Glutamatergic neuron (in vitro differentiated cells): ENCODE measurements around the gene KLHL35. TPM values are rescaled to one million over a fixed set of nuclear protein-coding genes. Genes with fewer than 3 reads are reported as not detected.
A peak's percentile ranks its signal among the peaks of the same experiment; 100 is the strongest.

Experiments
- DNase-seq: peaks from one replicate; pipeline ENCODE4 v3.0.0; 2022
- H3K27ac Mint-ChIP-seq: one replicate; pipeline ENCODE4 v1.8.0; 2020; ENCODE audit warnings: mild to moderate bottlenecking, mixed read lengths, inconsistent platforms; ENCODE audit not compliant: unreplicated experiment
- H3K27me3 Mint-ChIP-seq: one replicate; pipeline ENCODE4 v1.8.0; 2020; ENCODE audit warnings: mild to moderate bottlenecking, moderate library complexity, mixed read lengths, inconsistent platforms; ENCODE audit not compliant: unreplicated experiment
- H3K36me3 Mint-ChIP-seq: one replicate; pipeline ENCODE4 v1.8.0; 2020; ENCODE audit warnings: mild to moderate bottlenecking, mixed read lengths, inconsistent platforms; ENCODE audit not compliant: unreplicated experiment
- H3K4me1 Mint-ChIP-seq: one replicate; pipeline ENCODE4 v1.8.0; 2020; ENCODE audit warnings: mild to moderate bottlenecking, low read depth, mixed read lengths, inconsistent platforms; ENCODE audit not compliant: unreplicated experiment
- H3K4me3 Mint-ChIP-seq: one replicate; pipeline ENCODE4 v1.8.0; 2020; ENCODE audit warnings: mild to moderate bottlenecking, mixed read lengths, inconsistent platforms; ENCODE audit not compliant: unreplicated experiment
- H3K9me3 Mint-ChIP-seq: one replicate; pipeline ENCODE4 v1.8.0; 2020; ENCODE audit warnings: mild to moderate bottlenecking, moderate library complexity, mixed read lengths, inconsistent platforms; ENCODE audit not compliant: unreplicated experiment
- CTCF ChIP-seq: fragments of 200-600 bp; sonication (generic); IDR thresholded peaks from one replicate; pipeline ENCODE4 v1.5.0; 2021; ENCODE audit not compliant: partially characterized antibody, unreplicated experiment
- total RNA-seq: library from RNA; stranded (reverse); fragmentation: NEBNext Ultra II Directional; extraction: Animal tissue kit (Norgen Biotek cat#: 25700); gene quantifications from one replicate; pipeline ENCODE4 v1.2.1, GENCODE V29; 2021; ENCODE audit not compliant: unreplicated experiment

Gene KLHL35
- total RNA-seq, 1 donor from 2014 or later, result 41.4 TPM

GRCh38 chr11:75429641-75429901 is 3.4 kb downstream of the KLHL35 start:
- Mint-ChIP-seq H3K4me3 (peak overlapping the region; percentile 79), H3K27ac (peak overlapping the region; percentile 70), H3K4me1 (peaks cover 13% of the 10 kb centered on the region), H3K36me3 (peaks cover 16% of the 10 kb centered on the region), H3K27me3 (peaks cover 35% of the 10 kb centered on the region), H3K9me3 (peaks cover 26% of the 10 kb centered on the region)
- DNase-seq, result no peak
- TF ChIP-seq CTCF, result no peak

- TF ChIP-seq CTCF, result no peak
- Mint-ChIP-seq H3K36me3 (peaks cover 16% of the 10 kb centered on the region), H3K27ac (peak overlapping the region; percentile 70), H3K27me3 (peaks cover 35% of the 10 kb centered on the region), H3K4me1 (peaks cover 17% of the 10 kb centered on the region), H3K4me3 (peak overlapping the region; percentile 79), H3K9me3 (peaks cover 26% of the 10 kb centered on the region)
- DNase-seq, result no peak
Measured at GRCh38 chr11:75428989-75429640, 3.9 kb downstream of the KLHL35 start.

GRCh38 chr11:75428281-75428724 is 4.7 kb downstream of the KLHL35 start:
- no peak for TF ChIP-seq CTCF
- no peak overlapping the region for H3K27ac Mint-ChIP-seq
- DNase-seq, result no peak
- H3K4me3 Mint-ChIP-seq, result no peak overlapping the region
- H3K36me3 Mint-ChIP-seq, result peaks cover 16% of the 10 kb centered on the region
- peaks cover 19% of the 10 kb centered on the region for H3K4me1 Mint-ChIP-seq
- H3K9me3 Mint-ChIP-seq, result peaks cover 25% of the 10 kb centered on the region
- H3K27me3 Mint-ChIP-seq, result peaks cover 33% of the 10 kb centered on the region

DNA sequence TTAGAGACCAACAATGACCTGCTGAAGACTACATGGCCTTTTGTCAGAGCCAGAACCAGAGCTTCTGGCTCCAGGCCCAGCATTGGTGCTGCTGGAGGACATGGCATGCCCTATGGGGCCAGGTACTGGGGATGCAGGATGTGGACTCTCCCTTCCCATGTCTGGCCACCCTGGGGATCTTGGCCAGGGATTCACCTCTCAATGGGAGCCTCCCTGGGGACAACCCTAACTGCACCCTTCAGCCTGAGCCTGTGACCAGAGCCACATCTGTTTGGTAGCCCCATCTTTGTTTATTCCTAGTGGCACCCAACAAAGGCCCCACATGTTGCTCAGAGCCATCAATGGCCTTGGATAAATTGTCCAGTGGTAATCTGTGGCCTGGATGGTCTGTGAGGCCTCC is 5.8 kb downstream of the KLHL35 start:
- Mint-ChIP-seq H3K36me3 (peaks cover 16% of the 10 kb centered on the region), H3K4me3 (no peak overlapping the region), H3K27ac (no peak overlapping the region), H3K27me3 (peaks cover 25% of the 10 kb centered on the region), H3K9me3 (peaks cover 17% of the 10 kb centered on the region), H3K4me1 (peaks cover 27% of the 10 kb centered on the region)
- no peak for TF ChIP-seq CTCF
- DNase-seq, result no peak

GRCh38 chr11:75426720-75427086 is 6.3 kb downstream of the KLHL35 start:
- DNase-seq, result no peak
- no peak overlapping the region for H3K4me3 Mint-ChIP-seq
- no peak for TF ChIP-seq CTCF
- H3K9me3 Mint-ChIP-seq, result peaks cover 14% of the 10 kb centered on the region
- peaks cover 30% of the 10 kb centered on the region for H3K4me1 Mint-ChIP-seq
- H3K36me3 Mint-ChIP-seq, result peaks cover 16% of the 10 kb centered on the region
- H3K27ac Mint-ChIP-seq, result no peak overlapping the region
- H3K27me3 Mint-ChIP-seq, result peaks cover 26% of the 10 kb centered on the region
